Eye (tissue), 1 donor: ENCODE results near the gene SLCO2A1.

Source experiments
- DNase-seq: peaks from one replicate; pipeline ENCODE4 v3.0.0-alpha.2; 2015

Gene SLCO2A1

GRCh38 chr3:134060561-134061385 lies 31.0 kb upstream of the SLCO2A1 start:
- peak; percentile 7 for DNase-seq

DNA sequence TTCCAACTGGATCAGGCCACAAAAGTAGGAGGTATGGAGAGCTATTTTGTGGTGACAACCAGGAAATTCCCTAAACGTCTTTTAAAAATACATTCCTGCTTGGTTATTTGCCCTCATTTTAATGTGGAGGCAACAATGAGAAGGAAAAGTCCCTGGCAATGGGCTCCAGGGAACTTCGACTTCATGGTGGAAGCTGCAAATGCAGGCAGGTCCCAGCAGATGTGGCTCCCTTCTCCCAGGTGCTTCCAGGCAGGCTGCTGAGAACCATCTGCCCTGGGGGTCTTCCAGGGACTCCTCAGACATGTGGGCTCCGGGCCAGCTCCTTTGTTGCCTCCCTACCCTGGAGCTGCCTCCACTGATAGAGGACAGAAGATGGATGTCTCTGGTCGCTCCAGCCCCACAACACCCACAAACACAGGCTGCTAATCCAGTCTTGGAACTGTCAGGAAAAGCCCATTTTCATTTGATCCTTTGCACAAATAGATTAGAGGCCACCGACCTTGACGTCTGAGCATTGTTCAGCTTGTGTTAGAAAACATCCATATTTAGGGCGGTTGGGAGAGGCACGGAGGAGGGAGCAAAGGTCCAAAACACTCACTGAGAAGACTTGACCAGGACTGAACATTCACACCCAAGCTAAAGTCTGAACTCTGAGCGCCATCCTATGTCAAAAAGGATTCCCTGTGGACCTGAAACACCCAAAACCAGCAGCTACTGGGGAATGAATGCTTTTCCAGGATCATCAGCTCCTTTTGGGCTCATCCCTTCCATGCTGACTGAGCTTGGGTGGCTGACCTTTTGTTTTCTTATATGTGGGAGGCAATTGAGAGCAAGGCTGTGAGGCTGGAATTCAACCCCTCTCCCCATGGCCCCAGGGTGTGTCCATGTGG lies 30.2 kb upstream of the SLCO2A1 start:
- DNase-seq, result no peak

- no peak for DNase-seq
Measured at GRCh38 chr3:134059035-134059601, 29.4 kb upstream of the SLCO2A1 start.

DNA sequence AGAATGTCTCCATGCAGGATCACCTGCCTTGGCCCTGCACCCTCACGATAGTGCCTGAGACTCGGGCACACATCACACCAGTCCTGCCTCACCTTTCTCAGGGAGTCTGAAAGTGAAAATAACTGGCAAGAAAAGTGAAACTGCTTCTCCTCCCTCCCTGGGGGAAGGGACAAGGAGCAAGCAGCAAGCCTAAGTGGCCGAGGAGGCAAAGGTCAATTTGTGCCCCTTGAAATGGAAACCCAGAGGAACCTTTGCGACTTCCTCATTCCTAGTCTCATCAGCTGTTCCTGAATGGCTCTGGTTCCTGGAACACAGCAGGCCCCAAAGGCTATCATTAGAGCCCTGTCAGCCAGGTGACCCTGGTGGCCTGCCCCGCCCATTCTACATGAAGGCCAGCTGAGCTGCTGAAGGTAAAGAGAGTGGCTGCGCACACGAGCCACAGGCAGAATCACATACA lies 28.0 kb upstream of the SLCO2A1 start:
- DNase-seq, result no peak

- DNase-seq, result no peak
Measured at GRCh38 chr3:134057006-134057653, 27.4 kb upstream of the SLCO2A1 start.

DNA sequence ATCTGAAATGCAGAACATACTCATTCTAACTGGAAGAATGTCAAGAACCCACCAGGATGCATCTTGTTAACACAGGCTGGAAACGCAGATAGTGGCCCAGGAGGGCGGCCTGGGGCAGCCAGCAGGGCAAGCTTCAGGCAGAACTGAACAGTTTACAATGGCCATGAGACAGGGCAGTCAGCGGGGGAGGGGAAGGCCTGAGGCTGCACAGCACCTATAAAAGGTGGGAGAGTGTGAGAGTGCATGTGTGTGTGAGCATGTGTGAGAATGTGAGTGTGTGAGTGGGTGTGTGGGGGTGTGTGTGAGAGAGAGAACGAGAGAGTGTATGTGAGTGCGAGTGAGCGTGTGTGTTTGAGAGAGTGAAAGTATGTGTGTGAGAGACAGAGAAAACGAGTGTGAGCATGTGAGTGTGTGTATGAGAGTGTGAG lies 26.8 kb upstream of the SLCO2A1 start:
- DNase-seq, result no peak

DNA sequence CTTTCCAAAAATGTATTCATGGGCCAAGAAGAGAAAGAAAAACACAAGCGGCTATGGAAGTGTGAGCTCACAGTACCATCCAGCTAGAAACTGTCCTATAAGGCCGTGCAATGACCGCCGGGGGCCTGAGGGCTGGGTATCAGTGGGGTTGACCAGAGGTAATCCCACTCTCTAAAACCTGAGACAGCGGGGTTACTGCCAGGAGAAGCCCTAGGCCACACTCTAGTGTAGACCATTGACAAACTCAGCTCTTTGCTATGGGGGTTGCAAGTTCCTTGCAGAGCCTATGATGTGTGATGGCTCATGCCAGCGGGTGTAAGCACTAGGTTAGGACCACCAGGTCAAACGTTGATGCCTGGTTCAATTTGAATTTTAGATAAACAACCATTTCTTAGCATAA lies 25.9 kb upstream of the SLCO2A1 start:
- DNase-seq, result no peak

DNA sequence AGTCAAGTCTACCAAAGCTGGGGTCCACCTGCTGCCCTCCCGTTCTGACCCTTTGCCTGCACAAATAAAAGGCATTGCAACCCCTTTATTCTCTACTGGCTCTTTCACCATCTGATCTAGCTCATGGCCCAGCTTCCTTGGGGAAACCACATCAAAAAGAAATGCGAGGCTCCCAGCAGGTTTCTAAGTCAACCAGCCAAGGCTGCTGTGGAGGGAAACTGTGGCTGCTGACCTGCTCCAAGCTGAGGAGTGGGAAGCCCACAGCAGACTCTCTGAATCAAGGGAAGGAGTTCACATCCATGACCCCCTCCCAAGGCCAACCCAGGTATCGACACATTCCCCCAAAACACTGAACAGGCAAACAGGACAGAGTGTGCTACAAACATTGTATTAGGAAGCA lies 25.2 kb upstream of the SLCO2A1 start:
- DNase-seq, result no peak

DNA sequence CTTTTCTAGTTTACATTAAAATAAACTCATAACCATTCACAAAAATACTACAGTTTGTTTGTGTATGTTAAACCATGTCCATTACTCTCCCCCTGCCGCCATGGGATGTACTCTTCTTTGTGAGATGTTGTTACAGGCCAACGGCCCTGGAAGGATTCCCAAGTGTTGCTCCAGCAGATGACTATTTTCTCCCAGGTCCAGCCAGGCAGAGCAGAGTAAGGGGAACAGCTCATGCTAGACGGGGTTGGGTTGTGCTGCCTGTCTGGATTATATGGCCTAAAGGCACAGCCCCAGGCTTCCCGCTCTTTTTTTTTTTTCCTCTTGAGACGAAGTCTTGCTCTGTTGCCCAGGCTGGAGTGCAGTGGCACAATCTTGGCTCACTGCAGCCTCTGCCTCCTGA lies 24.5 kb upstream of the SLCO2A1 start:
- no peak for DNase-seq

DNA sequence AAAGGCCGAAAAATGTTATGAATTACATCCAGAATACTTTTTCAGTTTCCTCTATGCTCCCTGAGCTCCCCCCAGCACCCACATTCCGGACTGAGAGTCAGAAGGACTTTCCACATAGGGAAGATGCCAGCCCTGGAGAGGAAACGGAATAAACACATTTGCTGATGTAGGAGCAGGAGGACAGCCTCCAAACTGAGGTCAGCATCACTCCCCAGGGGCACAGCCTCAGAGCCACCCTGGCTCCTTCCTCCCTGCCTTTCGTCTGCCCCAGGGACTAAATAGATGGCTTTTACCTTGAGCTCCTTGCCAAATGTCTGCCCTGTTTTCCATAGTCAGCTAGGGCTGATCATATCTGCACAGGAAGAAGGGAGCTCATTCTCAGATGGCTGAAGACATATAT lies 22.6 kb upstream of the SLCO2A1 start:
- no peak for DNase-seq

GRCh38 chr3:134049676-134050075 lies 20.0 kb upstream of the SLCO2A1 start:
- DNase-seq, result no peak

GRCh38 chr3:134048278-134048996 lies 18.7 kb upstream of the SLCO2A1 start:
- no peak for DNase-seq

DNA sequence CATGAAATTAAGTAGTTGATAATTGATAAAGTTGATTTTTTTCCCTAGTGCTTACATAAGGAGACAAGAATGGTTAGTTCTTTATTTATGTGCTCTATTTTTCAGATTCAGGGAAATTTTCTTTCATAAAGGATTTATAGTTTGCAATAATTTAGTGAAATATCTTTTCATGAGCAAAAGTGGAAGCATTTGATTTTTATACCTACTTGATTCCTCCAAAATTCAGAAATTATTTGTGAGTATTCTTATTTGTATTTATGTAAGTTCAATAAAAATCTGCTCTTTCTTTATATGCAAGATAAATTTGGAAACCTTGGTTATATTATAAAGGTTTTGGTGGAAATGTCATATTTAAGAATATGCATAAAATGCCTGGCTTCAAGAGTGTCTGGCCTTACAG lies 14.7 kb upstream of the SLCO2A1 start:
- DNase-seq, result no peak

DNA sequence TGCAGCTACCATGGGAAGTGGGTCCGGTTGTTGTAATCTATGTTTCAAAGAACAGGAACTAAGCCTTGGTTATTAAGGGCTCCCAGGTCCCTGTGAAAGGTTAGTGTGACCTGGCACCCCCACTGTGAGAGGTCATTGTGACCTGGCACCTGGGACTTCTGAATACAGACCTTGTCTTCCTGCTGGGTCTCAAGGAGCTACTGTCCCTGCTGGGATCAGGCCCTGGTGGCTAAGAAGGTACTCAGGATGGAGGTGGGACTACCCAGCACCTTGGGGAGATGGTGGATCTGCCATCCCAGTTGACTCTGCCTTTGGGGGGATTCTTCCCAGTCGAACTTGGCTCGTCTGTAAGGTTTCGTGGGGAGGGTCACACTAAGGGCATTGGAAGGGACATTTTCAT lies 10.3 kb upstream of the SLCO2A1 start:
- no peak for DNase-seq

- no peak for DNase-seq
Measured at GRCh38 chr3:134039161-134039862, 9.6 kb upstream of the SLCO2A1 start.

- DNase-seq, result no peak
Measured at GRCh38 chr3:134038716-134039115, 9.0 kb upstream of the SLCO2A1 start.

DNA sequence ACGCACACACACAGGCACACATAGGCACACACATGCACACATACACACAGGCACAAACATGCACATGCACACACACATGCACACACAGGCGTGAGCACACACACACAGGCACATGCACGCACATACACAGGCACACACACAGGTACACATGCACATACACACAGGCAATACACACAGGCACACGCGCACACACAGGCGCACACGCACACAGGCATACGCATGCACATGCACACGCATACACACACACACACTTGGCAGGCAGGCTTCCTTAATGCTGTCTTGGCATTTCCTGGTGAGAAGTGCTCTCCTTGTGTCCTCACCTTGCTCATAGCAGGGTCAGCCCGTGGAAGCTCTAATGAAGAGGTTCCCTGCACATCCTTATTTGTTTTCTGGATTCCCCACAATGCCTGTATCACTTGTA lies 8.4 kb upstream of the SLCO2A1 start:
- no peak for DNase-seq

- DNase-seq, result no peak
Measured at GRCh38 chr3:134037168-134037567, 7.4 kb upstream of the SLCO2A1 start.

GRCh38 chr3:134036291-134036690 lies 6.6 kb upstream of the SLCO2A1 start:
- DNase-seq, result no peak

DNA sequence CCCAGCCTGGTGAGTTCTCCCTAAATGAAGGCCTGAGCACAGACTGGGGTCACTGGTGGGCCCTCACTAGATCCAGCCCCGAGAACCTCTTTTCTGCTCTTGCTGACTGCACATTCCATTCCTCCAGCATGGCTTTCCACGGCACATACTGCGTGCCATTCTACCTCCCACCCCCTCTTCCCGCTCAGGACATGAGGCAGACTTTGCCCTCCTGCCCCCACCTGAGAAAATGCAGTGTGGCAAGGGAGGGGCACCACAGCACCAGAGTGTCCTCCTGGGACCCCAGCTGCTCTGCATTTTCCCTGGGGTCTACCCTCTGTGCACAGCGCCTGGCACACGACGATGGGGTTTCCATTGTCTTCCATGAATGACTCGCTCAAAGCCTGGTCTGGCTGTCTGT lies 6.1 kb upstream of the SLCO2A1 start:
- no peak for DNase-seq

DNA sequence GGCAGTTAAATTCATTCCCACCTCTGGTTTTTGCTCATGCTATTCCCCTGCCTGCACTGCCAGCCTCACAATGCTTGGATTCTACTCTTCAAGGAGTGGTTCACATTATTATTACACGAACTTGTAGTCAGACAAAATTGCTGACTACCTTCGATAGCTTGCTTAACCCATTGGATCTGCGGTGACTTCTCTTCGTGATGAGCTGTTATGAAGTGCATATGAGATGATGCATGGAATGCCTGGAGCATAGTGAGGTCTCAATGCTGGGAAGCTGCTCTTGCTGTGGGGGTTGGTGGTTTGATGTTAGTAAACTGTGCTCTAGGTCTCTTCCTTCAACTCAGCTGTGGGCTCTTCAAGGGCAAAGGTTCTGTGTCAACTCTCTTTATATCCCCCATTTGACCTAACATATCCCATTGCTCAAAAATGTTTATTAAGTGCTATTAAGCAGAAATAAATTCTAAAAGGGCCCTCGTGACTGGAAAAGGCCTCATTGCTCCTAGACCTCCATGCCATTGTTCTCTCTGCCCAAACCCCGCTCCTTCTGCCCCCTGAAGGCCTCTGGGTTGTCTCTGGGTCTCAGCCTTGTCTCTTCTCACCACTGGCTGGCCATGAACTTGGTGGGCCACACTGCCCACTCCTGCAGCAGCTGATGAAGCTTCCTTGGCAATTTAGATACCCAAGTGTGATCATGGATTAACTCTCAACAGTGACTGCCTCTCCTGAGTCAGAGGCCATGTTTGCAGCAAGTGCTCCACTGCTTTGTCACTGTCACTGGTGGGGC lies 4.5 kb upstream of the SLCO2A1 start:
- DNase-seq, result no peak
